Measurements from ENCODE around the gene SLC35G1.

DNA sequence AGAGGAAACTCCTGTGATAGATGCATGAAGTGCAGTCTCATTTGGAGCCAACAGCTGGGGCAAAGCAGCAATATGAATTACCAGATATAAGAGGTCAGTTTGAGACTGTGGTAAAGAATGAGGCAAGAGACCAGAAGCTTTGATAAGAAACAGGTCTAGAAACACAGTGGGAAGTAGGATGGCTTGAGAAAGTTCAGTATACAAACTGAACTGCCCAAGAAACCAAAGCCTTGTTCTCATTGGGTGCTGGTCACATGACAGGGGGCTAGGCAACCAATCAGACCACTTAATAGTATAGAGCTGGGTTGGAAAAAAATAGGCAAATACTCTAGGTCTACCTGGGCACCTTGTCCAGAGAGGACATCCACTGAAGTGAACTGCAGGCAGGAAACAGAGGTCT, 53.7 kb downstream of the SLC35G1 start:
- TF ChIP-seq, protein P1, sequence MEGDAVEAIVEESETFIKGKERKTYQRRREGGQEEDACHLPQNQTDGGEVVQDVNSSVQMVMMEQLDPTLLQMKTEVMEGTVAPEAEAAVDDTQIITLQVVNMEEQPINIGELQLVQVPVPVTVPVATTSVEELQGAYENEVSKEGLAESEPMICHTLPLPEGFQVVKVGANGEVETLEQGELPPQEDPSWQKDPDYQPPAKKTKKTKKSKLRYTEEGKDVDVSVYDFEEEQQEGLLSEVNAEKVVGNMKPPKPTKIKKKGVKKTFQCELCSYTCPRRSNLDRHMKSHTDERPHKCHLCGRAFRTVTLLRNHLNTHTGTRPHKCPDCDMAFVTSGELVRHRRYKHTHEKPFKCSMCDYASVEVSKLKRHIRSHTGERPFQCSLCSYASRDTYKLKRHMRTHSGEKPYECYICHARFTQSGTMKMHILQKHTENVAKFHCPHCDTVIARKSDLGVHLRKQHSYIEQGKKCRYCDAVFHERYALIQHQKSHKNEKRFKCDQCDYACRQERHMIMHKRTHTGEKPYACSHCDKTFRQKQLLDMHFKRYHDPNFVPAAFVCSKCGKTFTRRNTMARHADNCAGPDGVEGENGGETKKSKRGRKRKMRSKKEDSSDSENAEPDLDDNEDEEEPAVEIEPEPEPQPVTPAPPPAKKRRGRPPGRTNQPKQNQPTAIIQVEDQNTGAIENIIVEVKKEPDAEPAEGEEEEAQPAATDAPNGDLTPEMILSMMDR (IDR thresholded peaks at IDR 0.05), result no peak
- no peak for TF ChIP-seq POLR2A (IDR thresholded peaks at IDR 0.05)
